NCI-H345 treated with DMSO at 0.1 percent for 48 hours (cell line): ENCODE results near the gene SUMO3.
"Not testable (repeated sequence)": the region's sequence is repeated elsewhere in the genome, so short reads cannot be mapped to it uniquely, and the experiment has no call there.

ENCODE experiments used
- DNase-seq: peaks from one replicate; lab custom pipeline; 2025; ENCODE audit not compliant: unreplicated experiment; lab: John Stamatoyannopoulos, UW

SUMO3 gene

GRCh38 chr21:44847261-44848056, 29.6 kb upstream of the SUMO3 start:
- no peak for DNase-seq

DNA sequence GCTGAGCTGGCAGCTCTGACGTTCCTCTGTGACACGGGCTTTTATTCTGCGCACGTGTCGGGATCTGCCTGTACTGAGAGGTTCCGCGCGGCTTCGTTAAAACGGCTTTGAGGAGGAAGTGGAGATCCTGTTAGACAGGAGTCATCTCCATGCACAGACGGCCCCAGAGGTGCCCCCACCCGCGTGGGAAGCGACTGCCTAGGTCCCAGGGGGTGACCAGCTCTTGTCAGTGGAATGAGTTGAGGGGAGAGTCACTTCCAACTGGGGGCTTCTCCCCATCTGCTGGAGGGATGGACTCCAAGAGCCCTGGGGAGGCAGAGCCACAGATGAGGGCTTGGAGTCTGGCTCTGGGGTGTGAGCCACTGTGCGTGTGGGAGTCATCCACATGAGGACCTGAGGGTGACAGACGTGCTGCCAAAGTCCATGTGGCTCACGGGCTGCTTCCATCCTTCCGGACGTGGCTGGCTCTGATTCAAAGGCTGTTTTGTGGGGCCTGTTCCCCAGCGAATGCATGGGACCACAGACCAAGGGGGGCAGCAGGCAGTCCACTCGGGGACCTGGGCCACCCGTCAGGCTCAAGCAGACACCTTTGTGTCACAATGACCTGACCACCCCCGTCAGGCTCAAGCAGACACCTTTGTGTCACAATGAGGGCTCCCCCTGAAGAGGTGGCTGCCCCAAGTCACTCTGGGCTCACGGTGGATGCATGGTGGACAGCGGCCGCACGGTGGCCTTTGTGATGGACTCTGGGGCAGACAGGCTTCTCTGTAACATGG, 28.8 kb upstream of the SUMO3 start:
- no peak for DNase-seq

DNA sequence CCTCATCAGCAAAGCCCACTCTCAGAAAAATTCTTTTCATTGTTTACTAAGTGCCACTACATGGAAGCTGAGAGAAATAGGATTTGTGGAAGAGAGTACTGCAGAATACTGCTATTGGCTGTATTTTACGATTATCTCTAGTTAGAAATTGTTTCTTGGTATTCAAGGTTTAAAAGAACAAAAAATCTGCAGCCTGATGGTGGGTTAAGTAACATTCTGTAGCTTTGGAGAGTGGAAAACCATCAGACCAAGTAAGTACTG, 28.3 kb upstream of the SUMO3 start:
- DNase-seq, result no peak

GRCh38 chr21:44845418-44846223, 27.8 kb upstream of the SUMO3 start:
- DNase-seq, result no peak

DNA sequence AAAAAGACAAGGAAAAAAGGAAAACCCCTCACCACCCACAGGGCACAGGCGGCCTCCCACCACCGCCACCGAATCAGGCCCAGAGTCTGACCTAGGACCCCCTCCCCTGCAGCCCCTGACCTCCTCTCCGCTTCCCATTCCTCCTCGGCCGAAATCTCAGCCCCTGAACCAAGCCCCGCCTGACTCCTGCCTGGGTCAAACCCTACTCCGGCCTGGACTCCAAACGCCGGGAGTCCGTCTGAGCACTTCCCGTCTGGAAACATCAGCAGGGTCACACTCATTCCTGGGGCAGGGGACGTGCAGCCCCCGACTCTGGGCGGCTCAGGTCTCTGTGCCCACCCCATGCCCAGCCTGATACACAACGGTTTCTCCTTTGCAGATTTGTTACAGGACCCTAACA, 26.4 kb upstream of the SUMO3 start:
- no peak for DNase-seq

DNA sequence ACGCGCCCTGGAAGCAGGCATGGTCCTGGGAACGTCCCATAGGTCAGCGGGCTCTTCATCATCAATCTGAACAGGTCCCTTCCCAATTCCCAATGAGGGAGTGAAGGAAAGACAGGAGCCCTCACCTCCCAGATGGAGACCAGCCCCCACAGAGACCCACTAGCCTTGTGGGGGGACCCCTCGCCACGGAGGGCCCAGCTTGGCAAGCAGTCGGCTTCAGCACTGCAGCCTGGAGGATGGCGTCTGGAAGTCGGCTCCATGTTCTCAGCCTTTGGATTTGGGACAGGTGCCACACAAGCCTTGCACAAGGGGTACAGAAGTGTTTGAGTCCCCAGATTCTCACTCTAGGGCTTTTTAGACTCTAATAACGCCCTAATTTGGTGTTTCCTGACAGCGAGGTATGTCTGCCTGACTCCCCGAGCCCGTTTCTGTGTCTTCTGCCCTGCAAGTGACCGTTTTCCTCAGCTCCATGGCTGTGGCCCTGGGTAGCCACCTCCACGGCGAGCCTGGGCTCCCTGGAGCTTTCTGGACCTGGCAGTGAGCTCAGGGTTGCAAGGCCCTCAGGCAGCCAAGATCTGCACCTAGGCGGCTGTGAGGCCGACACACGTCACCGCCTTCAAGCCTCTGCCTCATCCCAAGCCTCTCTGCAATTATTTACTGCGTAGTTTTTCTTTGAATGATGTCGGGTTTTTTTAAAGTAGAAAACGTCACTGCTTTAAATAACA, 25.0 kb upstream of the SUMO3 start:
- DNase-seq, result no peak

DNA sequence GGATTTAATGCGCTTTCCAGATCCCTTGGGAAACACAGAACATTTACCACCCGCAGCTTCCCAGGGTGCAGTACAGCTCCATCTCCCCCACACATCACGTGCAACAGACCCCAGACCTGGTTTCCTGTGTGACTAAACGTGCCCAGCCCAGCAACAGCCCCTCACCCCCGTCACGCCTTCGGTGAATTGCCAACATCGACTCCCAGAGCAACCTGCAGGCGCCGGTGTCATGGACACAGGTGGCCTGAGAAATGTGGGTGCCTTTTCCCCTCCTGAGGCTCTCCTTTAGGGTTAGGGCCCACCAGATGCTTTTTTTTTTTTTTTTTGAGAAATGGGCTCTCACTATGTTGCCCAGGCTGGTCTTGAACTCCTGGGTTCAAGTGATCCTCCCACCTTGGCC, 24.2 kb upstream of the SUMO3 start:
- DNase-seq, result no peak

- no peak for DNase-seq
Measured at GRCh38 chr21:44840771-44841170, 22.9 kb upstream of the SUMO3 start.

DNA sequence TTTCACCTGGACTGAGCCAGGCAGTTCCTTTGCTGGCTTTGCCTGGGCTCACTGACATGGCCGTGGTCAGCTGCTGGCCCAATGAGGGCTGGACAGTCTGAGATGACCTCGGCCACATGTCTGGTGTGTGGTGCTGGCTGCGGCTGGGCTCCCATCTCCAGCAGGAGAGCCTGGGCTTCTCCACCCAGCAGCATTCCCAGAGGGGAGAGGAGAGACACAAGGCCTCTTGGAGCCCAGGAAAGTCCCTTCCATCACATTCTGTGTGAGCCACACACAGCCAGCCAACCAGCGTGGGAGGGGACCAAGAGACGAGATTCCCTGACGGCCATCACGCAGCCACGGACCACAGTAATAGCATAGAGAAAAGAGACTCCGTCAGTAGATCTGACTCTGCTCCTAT, 21.1 kb upstream of the SUMO3 start:
- no peak for DNase-seq

DNA sequence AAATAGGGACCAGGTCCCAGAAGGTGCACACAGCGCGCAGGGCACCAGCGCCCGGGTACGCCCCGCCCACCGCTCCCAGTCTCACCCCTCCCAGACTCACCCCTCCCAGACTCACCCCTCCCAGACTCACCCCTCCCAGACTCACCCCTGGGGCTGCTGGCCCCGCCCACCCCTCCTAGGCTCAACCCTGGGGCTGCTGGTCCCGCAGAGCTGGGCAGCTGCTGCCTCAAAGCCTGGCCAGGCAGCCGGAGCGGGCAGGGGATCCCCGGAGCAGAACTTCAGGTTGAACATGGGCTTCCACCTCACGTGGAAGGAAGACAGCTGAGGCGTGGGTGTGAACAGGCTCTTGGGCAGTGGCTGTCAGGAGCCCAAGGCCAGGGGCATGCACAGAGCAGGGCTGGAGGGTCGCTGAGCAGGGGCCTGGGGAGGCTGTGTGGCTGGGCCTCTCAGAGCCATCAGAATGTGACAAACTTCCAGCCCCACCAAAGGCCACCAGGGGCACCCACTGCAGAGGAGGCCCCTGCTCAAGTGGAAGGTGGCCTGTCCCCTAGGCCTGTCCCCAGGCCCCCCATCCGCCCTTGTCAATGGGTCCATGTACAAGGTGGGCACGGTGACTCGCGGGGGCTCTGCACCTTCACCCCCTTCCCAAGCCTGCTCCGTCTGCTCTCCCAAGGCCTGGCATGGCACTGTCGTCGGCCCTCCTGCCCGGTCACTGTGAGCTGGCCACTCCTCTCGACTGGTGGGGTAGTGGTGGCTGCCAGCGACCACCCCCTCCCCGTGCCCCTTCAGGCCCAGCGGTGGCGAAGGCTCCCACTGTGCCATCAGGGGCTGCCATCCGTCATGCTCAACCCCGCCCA, 20.4 kb upstream of the SUMO3 start:
- DNase-seq, result no peak

DNA sequence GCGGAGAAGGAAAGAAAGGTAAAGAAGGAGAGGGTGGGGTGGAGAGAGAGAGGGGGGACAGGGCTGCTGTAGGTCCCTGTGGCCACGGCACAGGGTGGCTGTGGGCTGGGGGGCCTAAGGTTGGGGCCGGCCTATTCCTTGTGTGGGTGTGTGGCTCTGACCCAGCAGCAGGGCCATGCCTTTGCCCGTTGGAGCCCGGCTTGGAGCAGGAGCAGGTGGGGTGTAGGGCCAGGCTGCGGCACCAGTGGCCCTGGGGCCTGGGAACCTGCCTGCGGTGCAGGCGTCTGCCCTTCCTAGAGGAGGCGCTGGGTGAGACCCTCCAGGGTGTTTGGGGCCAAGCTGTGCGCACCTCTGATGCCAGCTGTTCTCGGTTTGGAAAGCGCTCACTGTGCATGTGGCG, 19.7 kb upstream of the SUMO3 start:
- no peak for DNase-seq

DNA sequence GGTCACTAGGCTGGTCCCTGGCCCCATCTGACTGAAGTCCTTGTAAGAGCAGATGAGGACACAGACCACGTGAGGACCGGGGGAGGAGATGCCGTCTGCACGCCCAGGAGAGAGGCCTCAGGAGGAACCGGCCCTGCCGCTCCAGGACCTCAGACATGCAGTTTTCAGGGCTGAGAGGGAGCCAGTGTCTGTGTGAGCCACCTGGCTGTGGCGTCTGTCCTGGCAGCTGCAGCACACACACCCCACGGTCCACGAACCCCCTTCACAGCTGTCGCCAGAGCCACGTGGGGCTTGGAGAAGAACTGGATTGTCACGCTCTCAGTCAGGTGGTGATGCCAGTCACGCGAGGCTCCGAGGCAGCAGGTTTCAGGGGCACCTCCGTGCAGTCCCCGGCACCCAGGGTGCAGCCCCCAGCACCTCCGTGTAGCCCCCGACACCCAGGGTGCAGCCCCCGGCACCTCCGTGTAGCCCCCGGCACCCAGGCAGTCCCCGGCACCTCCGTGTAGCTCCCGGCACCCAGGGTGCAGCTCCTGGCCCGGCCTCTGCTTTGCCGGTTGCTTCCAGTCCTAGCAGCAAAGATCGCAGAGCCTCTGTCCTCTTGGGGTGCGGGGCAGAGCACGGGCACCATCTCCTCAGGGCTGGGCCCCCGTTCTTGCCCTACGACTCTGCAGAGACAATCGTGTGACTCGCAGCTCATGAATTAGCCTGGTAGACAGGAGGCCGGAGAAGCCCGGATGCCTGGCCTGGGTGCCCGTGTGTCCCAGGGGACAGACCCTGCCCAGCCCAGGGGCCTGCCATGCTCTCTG, 19.0 kb upstream of the SUMO3 start:
- DNase-seq, result peak; percentile 25

GRCh38 chr21:44836349-44836665, 18.4 kb upstream of the SUMO3 start:
- DNase-seq, result no peak

GRCh38 chr21:44835647-44835973, 17.7 kb upstream of the SUMO3 start:
- DNase-seq, result no peak

- DNase-seq, result no peak
Measured at GRCh38 chr21:44834951-44835646, 17.2 kb upstream of the SUMO3 start.

- DNase-seq, result no peak
Measured at GRCh38 chr21:44834231-44834950, 16.5 kb upstream of the SUMO3 start.

GRCh38 chr21:44833663-44834062, 15.8 kb upstream of the SUMO3 start:
- DNase-seq, result no peak

DNA sequence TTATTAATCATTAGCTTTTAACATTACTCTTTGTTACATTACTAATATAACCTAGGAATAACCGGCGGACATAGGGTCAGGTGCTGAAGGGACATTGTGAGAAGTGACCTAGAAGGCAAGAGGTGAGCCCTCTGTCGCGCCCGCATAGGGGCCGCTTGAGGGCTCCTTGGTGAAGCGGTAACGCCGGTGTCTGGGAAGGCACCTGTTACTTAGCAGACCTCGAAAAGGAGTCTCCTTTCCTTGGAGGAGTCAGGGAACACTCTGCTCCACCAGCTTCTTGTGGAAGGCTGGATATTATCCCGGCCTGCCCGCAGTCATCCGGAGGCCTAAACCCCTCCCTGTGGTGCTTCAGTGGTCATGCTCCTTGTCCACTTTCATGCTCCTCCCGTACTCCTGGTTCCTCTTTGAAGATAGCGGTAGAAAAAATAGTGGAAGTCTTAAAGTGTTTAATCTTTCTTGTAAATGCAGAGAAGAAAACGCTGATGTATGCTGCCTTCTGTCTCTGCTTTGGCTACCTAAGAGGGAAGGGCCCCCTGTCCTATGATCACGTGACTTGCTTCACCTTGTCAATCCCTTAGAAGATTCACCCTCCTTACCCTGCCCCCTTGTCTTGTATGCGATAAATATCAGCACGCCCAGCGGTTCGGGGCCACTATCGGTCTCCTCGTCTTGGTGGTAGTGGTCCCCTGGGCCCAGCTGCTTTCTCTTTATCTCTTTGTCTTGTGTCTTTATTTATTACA, 14.8 kb upstream of the SUMO3 start:
- not testable (repeated sequence) for DNase-seq
